ENCODE data around the gene SPTLC1.
A peak's percentile ranks its signal among the peaks of the same experiment; 100 is the strongest.
"Not testable (repeated sequence)": the region's sequence is repeated elsewhere in the genome, so short reads cannot be mapped to it uniquely, and the experiment has no call there.

SPTLC1 gene

DNA sequence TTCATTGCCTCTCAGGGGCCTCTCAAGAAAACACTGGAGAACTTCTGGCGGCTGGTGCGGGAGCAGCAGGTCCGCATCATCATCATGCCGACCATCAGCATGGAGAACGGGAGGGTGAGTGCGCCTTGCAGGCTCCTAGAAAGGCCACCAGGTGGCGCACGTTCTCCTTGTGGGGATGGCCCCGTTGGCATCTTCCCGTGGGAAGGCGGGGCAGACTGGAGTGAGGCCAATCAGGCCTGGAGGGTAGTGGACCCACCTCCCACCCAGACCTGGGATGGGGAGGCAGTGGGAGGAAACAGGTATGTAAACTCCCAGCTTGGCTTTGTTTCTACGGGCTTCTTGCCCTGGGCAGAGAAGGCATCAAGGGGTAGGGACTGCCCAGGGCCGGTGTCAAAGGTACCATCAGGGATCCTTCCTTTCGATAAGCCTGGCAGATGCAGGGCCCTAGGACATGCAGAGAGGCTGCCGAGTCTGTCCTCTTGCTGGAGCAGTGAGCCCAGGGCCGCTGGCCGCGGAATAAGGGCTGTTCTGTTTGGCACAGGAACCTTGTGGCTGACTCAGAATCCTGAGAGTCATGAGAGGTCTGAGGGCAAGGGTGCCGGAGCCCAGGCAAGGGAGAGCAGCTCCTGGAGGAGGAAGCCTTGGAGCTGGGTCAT is 18.9 kb upstream of the SPTLC1 start:
- DNase-seq = peak; percentile 72 to 82
- TF ChIP-seq POLR2A (IDR thresholded peaks at IDR 0.05; ENCODE audit: low read length) = no peak
- TF ChIP-seq GATA1 (IDR thresholded peaks at IDR 0.05; ENCODE audit: low read depth, low read length) = no peak

DNA sequence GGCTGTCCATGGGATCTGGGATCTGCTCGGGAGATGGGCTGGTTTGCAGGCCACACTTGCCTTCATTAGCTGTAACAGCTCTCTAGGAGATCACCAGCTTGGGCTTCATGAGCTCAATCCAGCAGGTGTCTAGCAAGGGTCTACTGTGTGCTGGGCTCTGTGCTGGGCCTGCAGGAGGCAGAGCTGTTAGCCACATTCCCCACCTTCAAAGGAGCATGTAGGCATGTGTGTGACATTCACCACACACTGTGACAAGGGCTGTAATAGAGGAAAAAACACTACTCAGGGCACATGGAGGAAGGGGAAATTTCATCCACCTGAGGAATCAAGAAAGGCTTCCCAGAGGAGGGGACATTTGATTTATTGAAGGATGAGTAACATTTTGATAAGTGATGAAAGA is 17.7 kb upstream of the SPTLC1 start:
- DNase-seq = not testable (repeated sequence)

DNA sequence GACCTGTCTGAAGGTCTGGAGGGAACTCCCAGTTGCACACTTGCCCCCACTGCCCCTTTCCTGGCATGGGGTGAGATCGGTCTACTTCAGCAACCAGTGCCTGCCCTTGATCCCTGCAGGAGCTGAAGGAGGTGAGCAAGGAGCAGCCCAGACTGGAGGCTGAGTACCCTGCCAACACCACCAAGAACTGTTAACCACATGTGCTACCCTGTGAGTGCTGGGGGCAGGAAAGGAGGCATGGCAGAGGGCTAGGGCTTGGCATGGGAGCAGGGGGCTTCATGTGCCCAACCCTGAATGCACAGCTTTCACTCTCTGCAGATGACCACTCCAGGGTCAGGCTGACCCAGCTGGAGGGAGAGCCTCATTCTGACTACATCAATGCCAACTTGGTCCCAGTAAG is 17.3 kb upstream of the SPTLC1 start:
- TF ChIP-seq GATA1 (IDR thresholded peaks at IDR 0.05; ENCODE audit: low read depth, low read length) = no peak
- no peak for DNase-seq

- no peak for TF ChIP-seq GATA1 (IDR thresholded peaks at IDR 0.05; ENCODE audit: low read depth, low read length)
- TF ChIP-seq POLR2A (IDR thresholded peaks at IDR 0.05; ENCODE audit: low read length) = no peak
Observed at GRCh38 chr9:92122800-92123199, 7.6 kb upstream of the SPTLC1 start.

GRCh38 chr9:92122061-92122460 is 6.8 kb upstream of the SPTLC1 start:
- DNase-seq = no peak
- TF ChIP-seq GATA1 (IDR thresholded peaks at IDR 0.05; ENCODE audit: low read depth, low read length) (no peak), POLR2A (IDR thresholded peaks at IDR 0.05; ENCODE audit: low read length) (no peak)

More at GRCh38 chr9:92122800-92123199, 7.6 kb upstream of the SPTLC1 start:
- no peak for DNase-seq

DNA sequence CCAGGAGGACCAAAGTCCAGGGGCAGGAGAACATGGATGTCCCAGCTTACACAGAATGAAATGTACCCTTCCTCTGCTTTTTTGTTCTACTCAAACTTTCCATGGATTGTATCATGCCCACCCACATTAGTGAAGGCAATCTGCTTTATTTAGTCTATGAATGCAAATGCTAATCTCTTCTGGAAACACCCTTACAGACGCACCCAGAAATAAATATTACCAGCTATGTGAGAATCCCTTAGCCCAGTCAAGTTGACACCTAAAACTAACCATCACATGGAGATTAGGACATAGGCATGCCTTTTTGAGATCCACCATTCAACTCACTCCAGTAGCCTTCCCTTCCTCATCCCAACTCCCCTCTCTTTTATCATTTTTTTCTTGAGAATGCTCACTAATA is 6.1 kb upstream of the SPTLC1 start:
- DNase-seq = no peak
- no peak for TF ChIP-seq POLR2A (IDR thresholded peaks at IDR 0.05; ENCODE audit: low read length)
- no peak for TF ChIP-seq GATA1 (IDR thresholded peaks at IDR 0.05; ENCODE audit: low read depth, low read length)

DNA sequence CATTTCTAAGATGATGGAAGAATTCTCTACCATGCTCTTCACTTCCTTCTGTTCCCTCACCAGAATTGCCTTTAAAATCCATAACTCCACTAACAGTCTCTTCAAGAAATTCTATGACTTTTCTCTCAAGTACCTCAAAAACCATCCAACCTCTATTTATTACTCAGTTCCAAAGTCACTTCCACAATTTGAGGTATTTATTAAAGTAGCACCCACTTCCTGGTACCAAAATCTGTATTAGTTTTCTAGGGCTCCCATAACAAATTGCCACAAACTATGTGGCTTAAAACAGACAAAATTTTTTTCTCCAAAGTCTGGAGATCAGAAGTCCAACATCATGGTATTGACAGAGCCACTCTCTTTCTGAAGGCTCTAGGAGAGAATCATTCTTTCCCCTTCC is 4.9 kb upstream of the SPTLC1 start:
- TF ChIP-seq GATA1 (IDR thresholded peaks at IDR 0.05; ENCODE audit: low read depth, low read length) (no peak), POLR2A (IDR thresholded peaks at IDR 0.05; ENCODE audit: low read length) (no peak)
- DNase-seq = no peak

- DNase-seq = no peak
- no peak for TF ChIP-seq GATA1 (IDR thresholded peaks at IDR 0.05; ENCODE audit: low read depth, low read length)
- no peak for TF ChIP-seq POLR2A (IDR thresholded peaks at IDR 0.05; ENCODE audit: low read length)
Observed at GRCh38 chr9:92119586-92119985, 4.4 kb upstream of the SPTLC1 start.

DNA sequence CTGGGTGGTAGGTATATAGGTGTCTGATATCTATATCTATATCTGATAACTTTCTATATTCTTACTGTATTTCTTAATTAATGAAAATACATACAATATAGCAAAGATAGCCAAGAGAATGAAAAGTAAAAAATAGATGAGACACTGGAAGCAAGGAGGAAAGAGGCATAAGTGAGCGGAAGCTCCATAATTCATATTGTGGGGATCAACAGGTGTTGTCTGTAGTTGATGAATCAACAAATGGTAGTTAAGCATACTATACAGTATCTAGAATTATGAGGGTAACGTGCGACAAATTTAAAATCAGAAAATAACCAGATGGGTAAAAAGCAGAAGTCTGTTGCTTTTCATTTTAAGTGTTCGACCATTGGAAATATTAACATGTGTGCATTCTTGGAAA is 7.1 kb downstream of the SPTLC1 start:
- no peak for DNase-seq
- TF ChIP-seq GATA1 (IDR thresholded peaks at IDR 0.05; ENCODE audit: low read depth, low read length) (no peak), POLR2A (IDR thresholded peaks at IDR 0.05; ENCODE audit: low read length) (no peak)

GRCh38 chr9:92105446-92106225 is 9.6 kb downstream of the SPTLC1 start:
- DNase-seq = not testable (repeated sequence)

DNA sequence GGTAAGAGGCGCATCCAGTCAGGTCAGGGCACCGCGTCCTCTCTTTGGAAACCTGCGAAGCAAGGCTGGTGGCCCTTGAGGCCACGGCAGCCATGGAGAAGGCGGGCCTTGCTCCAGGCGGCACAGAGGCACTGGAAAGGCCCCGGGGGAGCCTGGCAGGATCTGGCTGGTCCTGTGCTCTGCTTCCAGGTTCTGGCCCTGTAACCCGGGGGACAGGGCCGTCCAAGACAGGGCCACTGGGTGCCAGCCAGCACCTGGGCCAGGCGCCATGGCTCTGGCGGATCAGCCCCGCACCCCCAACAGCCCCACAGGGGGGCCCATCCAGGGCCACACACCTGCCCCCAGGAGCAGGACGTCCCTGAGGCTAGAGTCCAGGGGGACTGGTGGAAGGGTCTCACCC is 11.6 kb downstream of the SPTLC1 start:
- DNase-seq = not testable (repeated sequence)

- TF ChIP-seq GATA1 (IDR thresholded peaks at IDR 0.05; ENCODE audit: low read depth, low read length) (no peak), POLR2A (IDR thresholded peaks at IDR 0.05; ENCODE audit: low read length) (no peak)
- no peak for DNase-seq
Observed at GRCh38 chr9:92100237-92100911, 14.8 kb downstream of the SPTLC1 start.

DNA sequence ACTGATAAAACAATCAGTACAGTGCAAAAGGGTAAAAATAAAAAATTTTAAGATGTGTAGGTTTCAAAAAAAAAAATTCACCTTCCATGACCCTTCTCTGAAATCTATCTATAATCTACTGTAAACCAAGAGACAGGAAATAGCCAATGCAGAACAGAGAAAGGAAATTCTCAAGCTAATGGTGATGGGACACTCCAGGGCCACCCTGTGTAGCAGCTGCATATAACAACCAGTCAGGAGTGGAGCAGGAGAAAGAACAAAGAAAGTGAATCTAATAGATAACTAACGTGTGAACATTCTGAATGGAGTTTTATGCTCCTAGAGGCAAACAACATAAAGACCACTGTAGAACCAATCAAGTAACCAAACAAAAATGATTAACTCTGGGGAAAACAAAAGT is 16.6 kb downstream of the SPTLC1 start:
- TF ChIP-seq POLR2A (IDR thresholded peaks at IDR 0.05; ENCODE audit: low read length) = no peak
- no peak for TF ChIP-seq GATA1 (IDR thresholded peaks at IDR 0.05; ENCODE audit: low read depth, low read length)
- no peak for DNase-seq

DNA sequence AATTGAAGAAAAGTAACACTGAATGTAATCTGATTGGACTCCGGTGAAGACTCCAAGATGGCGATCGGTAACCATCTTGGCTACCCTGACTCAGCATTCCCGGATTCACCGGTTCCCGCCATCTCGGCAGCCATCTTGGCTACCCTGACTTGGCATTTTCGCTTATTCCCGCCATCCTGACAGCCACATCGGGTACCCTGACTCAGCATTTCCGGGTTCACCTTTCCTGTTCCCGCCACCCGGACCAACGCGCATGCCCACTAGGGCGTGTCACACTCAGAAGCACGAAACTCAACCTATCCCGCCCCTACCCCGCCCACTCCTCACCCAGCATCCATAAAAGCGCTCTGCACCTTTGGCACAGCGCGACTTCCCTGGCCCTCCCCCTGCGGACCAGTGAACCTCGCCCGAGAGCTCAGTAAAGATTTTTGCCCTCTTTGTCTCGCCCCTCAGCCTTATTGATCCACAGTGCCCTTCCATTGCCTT is 17.2 kb downstream of the SPTLC1 start:
- TF ChIP-seq GATA1 (IDR thresholded peaks at IDR 0.05; ENCODE audit: low read depth, low read length) (no peak), POLR2A (IDR thresholded peaks at IDR 0.05; ENCODE audit: low read length) (no peak)
- peak; percentile 53 to 66 for DNase-seq

GRCh38 chr9:92095236-92095635 is 20.0 kb downstream of the SPTLC1 start:
- TF ChIP-seq GATA1 (IDR thresholded peaks at IDR 0.05; ENCODE audit: low read depth, low read length) (no peak), POLR2A (IDR thresholded peaks at IDR 0.05; ENCODE audit: low read length) (no peak)
- DNase-seq = no peak

Measured in erythroblast (primary cell).